ENCODE measurements around the gene NAALADL2. TPM values are rescaled to one million over a fixed set of nuclear protein-coding genes. Genes with fewer than 3 reads are reported as not detected.

NAALADL2 gene
- total and polyA plus RNA-seq, 2 of the 8 experiments (the other 6 are each of a cell fraction or from before 2014, with no cell fraction given), result 0.12 to 0.22 TPM

GRCh38 chr3:175163686-175164085 is 304.6 kb downstream of the NAALADL2 start:
- H3K23ac ChIP-seq (ENCODE audit: insufficient read length), result no peak overlapping the region
- H2BK12ac ChIP-seq (ENCODE audit: low read depth, low read length), result no peak overlapping the region
- no peak for FAIRE-seq
- H3K9me3 ChIP-seq (ENCODE audit: insufficient read depth in 2 of 2, low read depth in 1 of 2, low read length in 1 of 2), result no peaks in the 10 kb centered on the region
- H3K14ac ChIP-seq (ENCODE audit: insufficient read length), result no peak overlapping the region
- H3K4me1 ChIP-seq (replicated peaks in 1 of 4; ENCODE audit: control insufficient read depth in 3 of 4, insufficient read depth in 4 of 4, low read length in 3 of 4), result no peaks in the 10 kb centered on the region
- no peak for DNase-seq (ENCODE audit: low read depth in 1 of 2, low spot score in 2 of 2)
- H2BK20ac ChIP-seq (ENCODE audit: low read length), result no peak overlapping the region
- H2AFZ ChIP-seq (ENCODE audit: low read length), result no peak overlapping the region
- H2BK5ac ChIP-seq (ENCODE audit: low read depth, low read length), result no peak overlapping the region
- H3K36me3 ChIP-seq (ENCODE audit: control insufficient read depth in 2 of 4, insufficient read depth in 4 of 4, low read length in 3 of 4), result no peaks in the 10 kb centered on the region
- WGBS, 2 experiments (ENCODE audit: extremely low coverage in 1 of 2, insufficient coverage in 1 of 2, insufficient read length in 1 of 2, insufficient replicate concordance in 2 of 2, low coverage in 1 of 2, low lambda C conversion rate in 2 of 2, missing lambda C conversion rate in 1 of 2), result 85% methylated on average over 3 of the region's 3 CpGs; no CpG with 5 or more reads in 1 of the 2 experiments
- H3K56ac ChIP-seq (replicated peaks; ENCODE audit: insufficient read length, low read depth, low read length), result no peak overlapping the region
- H3K23me2 ChIP-seq (ENCODE audit: low read depth, low read length), result no peaks in the 10 kb centered on the region
- no peak overlapping the region for H2AK5ac ChIP-seq (ENCODE audit: low read depth, low read length)
- H3K27me3 ChIP-seq (replicated peaks in 1 of 4; ENCODE audit: control insufficient read depth in 3 of 4, extremely low read depth in 1 of 4, insufficient read depth in 3 of 4, low read length in 3 of 4), result no peaks in the 10 kb centered on the region
- no peaks in the 10 kb centered on the region for H4K20me1 ChIP-seq (replicated peaks in 1 of 2; ENCODE audit: control insufficient read depth in 1 of 2, insufficient read depth in 2 of 2, low read length in 2 of 2)
- no peak overlapping the region for H4K5ac ChIP-seq (ENCODE audit: insufficient read length, low read depth, low read length)
- H4K91ac ChIP-seq (replicated peaks; ENCODE audit: insufficient read length, low read length), result no peak overlapping the region
- H3K79me2 ChIP-seq (ENCODE audit: control insufficient read depth in 1 of 2, insufficient read depth in 2 of 2, low read length in 2 of 2), result no peaks in the 10 kb centered on the region
- no peak overlapping the region for H3K4me3 ChIP-seq (ENCODE audit: extremely low read depth in 1 of 4, insufficient read depth in 2 of 4, low read depth in 3 of 4, low read length in 4 of 4)
- H3K9ac ChIP-seq (replicated peaks in 1 of 4; ENCODE audit: extremely low read depth in 1 of 4, low read depth in 3 of 4, low read length in 3 of 4), result no peak overlapping the region
- no peaks in the 10 kb centered on the region for H3K79me1 ChIP-seq (ENCODE audit: low read depth, low read length)
- no peak overlapping the region for H3K4me2 ChIP-seq (ENCODE audit: insufficient read depth in 1 of 2, low read depth in 2 of 2, low read length in 2 of 2)
- POLR2A ChIA-PET (ENCODE audit: partially characterized antibody), result no interaction called here
- H2BK15ac ChIP-seq (ENCODE audit: low read length), result no peak overlapping the region
- H2BK120ac ChIP-seq (replicated peaks; ENCODE audit: low read depth, low read length), result no peak overlapping the region
- H4K8ac ChIP-seq (ENCODE audit: extremely low read depth, insufficient read depth, low read length), result no peak overlapping the region
- no peak overlapping the region for H3K18ac ChIP-seq (ENCODE audit: extremely low read depth, low read length)
- CTCF ChIA-PET (ENCODE audit: partially characterized antibody), result no interaction called here
- H3K4ac ChIP-seq (replicated peaks; ENCODE audit: insufficient read length, low read depth, low read length), result no peak overlapping the region
- no peak overlapping the region for H3K27ac ChIP-seq (ENCODE audit: low read depth, low read length)
- TF ChIP-seq MAFK (IDR thresholded peaks at IDR 0.05; ENCODE audit: low read depth, low read length), result no peak
- no peak for TF ChIP-seq POU5F1 (IDR thresholded peaks at IDR 0.05; ENCODE audit: low read depth, low read length)
- no peak for TF ChIP-seq EZH2 (IDR thresholded peaks at IDR 0.05; ENCODE audit: low read depth, low read length, severe bottlenecking)
- no peak for TF ChIP-seq BCL11A (IDR thresholded peaks at IDR 0.05; ENCODE audit: low read depth in 2 of 2, low read length in 2 of 2)
- TF ChIP-seq CTBP2 (IDR thresholded peaks at IDR 0.05; ENCODE audit: borderline replicate concordance, insufficient read depth, insufficient read length, low read length), result no peak
- no peak for TF ChIP-seq RXRA (IDR thresholded peaks at IDR 0.05; ENCODE audit: insufficient read depth, low read depth, low read length)
- no peak for TF ChIP-seq POLR2AphosphoS5 (IDR thresholded peaks at IDR 0.05; ENCODE audit: low read depth, low read length)
- TF ChIP-seq KDM4A (IDR thresholded peaks at IDR 0.05; ENCODE audit: low read depth, low read length, severe bottlenecking), result no peak
- no peak for TF ChIP-seq GTF2F1 (IDR thresholded peaks at IDR 0.05; ENCODE audit: borderline replicate concordance, low read depth, low read length)
- no peak for TF ChIP-seq RFX5 (IDR thresholded peaks at IDR 0.05; ENCODE audit: borderline replicate concordance, low read depth, low read length)
- no peak for TF ChIP-seq SP1 (IDR thresholded peaks at IDR 0.05; ENCODE audit: low read depth, low read length)
- no peak for TF ChIP-seq BRCA1 (IDR thresholded peaks at IDR 0.05; ENCODE audit: low read depth, low read length)
- no peak for TF ChIP-seq SAP30 (IDR thresholded peaks at IDR 0.05; ENCODE audit: insufficient read depth, insufficient replicate concordance, low read length)
- TF ChIP-seq HDAC2 (IDR thresholded peaks at IDR 0.05; ENCODE audit: borderline replicate concordance in 1 of 2, low read depth in 2 of 2, low read length in 2 of 2), result no peak
- TF ChIP-seq ZNF274 (IDR thresholded peaks at IDR 0.05; ENCODE audit: borderline replicate concordance, extremely low read depth, low read length), result no peak
